ENCODE results near the gene MRC2.

Gene MRC2

DNA sequence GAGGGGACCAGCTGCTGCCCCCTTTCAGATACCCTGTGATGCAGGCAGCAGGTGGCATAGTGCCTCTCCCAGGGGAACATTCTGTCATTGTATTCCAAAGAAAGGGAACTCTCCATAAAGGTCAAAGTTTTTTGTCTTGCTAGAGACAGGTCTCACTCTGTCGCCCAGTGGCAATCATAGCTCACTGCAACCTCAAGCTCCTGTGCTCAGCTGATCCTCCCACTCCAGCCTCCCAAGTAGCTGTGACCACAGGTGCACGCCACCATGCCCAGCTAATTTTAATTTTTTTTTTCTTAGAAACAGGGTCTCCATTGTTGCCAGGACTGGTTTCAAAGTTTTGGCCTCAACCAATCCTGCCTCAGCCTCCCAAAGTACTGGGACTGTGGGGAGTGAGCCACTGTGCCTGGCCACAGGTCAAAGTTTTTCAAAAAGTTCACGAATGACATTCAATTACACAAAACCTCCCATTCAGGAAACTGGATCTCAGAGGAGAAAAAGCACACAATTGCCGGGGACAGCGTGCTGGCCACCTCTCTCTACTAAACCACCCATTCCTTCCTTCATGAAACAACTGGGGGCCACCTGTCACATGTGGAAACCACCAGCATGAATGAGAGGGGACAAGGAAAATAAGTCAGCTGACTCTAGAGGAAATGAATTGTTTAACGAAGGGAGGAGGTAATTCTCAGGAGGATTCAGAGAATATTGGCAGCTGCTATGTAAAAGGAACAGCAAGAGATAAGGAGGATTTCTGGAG is 100.6 kb downstream of the MRC2 start:
- no peak for DNase-seq (ENCODE audit: low spot score)
- in situ Hi-C loops (cut with MboI; ENCODE audit: low pct_unique_long_range_greater_than_20kb, low sequenced_read_pairs, unreplicated experiment), result no loop called here
- TF ChIP-seq, protein P1, sequence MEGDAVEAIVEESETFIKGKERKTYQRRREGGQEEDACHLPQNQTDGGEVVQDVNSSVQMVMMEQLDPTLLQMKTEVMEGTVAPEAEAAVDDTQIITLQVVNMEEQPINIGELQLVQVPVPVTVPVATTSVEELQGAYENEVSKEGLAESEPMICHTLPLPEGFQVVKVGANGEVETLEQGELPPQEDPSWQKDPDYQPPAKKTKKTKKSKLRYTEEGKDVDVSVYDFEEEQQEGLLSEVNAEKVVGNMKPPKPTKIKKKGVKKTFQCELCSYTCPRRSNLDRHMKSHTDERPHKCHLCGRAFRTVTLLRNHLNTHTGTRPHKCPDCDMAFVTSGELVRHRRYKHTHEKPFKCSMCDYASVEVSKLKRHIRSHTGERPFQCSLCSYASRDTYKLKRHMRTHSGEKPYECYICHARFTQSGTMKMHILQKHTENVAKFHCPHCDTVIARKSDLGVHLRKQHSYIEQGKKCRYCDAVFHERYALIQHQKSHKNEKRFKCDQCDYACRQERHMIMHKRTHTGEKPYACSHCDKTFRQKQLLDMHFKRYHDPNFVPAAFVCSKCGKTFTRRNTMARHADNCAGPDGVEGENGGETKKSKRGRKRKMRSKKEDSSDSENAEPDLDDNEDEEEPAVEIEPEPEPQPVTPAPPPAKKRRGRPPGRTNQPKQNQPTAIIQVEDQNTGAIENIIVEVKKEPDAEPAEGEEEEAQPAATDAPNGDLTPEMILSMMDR (IDR thresholded peaks at IDR 0.05; ENCODE audit: extremely low read depth, insufficient read depth, missing control alignments), result no peak

DNA sequence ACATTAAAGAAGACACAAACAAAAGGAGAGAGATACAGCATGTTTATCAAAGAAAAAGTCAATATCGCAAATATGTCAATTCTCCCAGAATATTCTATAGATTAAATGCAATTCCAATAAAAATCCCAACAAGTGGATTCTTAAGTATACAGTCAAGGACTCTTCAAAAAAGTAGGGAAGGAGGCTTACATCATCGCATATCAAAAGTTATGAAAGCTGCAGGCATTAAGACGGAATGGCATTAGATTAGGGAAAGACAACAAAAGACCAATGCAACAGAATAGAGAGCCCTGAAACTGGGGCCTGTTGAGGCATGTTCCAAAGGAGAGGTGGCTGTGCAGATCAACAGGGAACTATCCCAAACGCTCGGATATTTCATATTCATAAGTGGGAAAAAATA is 104.7 kb downstream of the MRC2 start:
- in situ Hi-C loops (cut with MboI; ENCODE audit: low pct_unique_long_range_greater_than_20kb, low sequenced_read_pairs, unreplicated experiment), result no loop called here
- no peak for DNase-seq (ENCODE audit: low spot score)

DNA sequence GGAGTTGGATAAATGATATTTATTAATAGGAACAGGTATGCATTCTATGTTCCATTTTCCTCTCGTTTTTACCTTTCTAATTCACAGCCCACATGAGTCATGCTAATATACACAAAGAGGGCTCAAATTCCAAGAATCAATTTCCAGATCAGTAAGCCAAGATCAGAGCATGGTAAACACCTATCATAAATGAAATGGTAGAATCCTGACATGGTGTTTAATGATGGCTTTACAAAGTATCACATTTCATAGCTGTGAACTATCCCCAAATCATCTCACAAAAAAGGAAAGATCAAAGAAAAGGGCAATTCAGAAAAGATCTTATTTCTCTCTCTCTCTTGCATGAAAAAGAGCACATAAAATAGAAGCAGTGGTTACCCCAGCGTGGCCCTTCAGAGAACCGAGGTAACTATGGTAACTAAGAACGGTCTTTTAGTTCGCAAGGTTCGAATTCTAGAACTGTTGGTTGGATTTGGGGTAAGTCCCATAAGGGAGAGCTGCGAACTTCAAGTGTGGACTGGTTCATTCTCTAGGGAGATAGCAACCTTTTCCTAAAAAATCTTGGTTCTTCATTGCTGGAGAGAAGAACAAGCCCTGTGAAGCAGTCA is 107.7 kb downstream of the MRC2 start:
- DNase-seq (ENCODE audit: low spot score), result no peak
- in situ Hi-C loops (cut with MboI; ENCODE audit: low pct_unique_long_range_greater_than_20kb, low sequenced_read_pairs, unreplicated experiment), result no loop called here

More for the DNA sequence above, 104.7 kb downstream of the MRC2 start:
- TF ChIP-seq, protein P1 (IDR thresholded peaks at IDR 0.05; ENCODE audit: extremely low read depth, insufficient read depth, missing control alignments), result no peak

DNA sequence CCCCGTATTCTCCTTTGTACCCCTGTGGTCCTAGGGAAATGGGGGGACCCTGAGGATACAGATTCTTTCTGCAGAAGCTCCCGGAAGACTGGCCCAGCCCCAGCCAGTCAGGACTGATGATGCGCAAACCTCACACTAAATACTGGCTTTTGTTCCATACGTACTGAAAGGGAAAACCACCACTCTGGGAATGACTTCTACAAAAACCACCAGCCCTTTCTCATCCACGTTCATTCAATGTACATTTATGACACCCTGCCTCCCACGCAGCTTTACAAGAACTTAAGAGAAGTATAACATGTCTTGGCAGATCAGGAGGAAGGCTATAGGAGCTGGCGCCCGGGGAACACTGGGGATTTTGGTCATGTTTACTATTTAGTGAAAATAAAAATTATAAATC is 110.0 kb downstream of the MRC2 start:
- DNase-seq (ENCODE audit: low spot score), result no peak
- in situ Hi-C loops (cut with MboI; ENCODE audit: low pct_unique_long_range_greater_than_20kb, low sequenced_read_pairs, unreplicated experiment), result no loop called here
- TF ChIP-seq, protein P1 (IDR thresholded peaks at IDR 0.05; ENCODE audit: extremely low read depth, insufficient read depth, missing control alignments), result no peak

More for the DNA sequence above, 107.7 kb downstream of the MRC2 start:
- TF ChIP-seq, protein P1 (IDR thresholded peaks at IDR 0.05; ENCODE audit: extremely low read depth, insufficient read depth, missing control alignments), result no peak

DNA sequence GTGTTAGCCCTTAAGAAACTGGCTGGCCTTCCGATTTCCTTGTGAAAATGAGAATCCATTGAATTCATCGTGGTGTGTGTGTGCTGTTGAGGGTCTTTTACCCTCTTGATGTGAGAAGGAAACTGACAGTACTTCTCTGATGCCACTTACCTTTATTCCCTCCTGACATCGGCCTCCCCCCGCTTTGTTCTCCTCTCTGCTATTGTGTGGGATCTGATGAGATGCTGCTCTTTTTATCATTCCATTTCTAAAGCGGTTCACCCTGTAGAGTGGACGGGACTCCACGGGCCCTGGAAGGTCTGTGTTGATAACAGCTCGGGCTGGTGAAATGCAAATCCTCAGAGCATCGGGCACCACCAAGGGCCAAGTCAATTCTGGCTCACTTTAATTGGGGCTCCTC is 110.8 kb downstream of the MRC2 start:
- TF ChIP-seq, protein P1 (IDR thresholded peaks at IDR 0.05; ENCODE audit: extremely low read depth, insufficient read depth, missing control alignments), result no peak
- in situ Hi-C loops (cut with MboI; ENCODE audit: low pct_unique_long_range_greater_than_20kb, low sequenced_read_pairs, unreplicated experiment), result no loop called here
- DNase-seq (ENCODE audit: low spot score), result no peak

DNA sequence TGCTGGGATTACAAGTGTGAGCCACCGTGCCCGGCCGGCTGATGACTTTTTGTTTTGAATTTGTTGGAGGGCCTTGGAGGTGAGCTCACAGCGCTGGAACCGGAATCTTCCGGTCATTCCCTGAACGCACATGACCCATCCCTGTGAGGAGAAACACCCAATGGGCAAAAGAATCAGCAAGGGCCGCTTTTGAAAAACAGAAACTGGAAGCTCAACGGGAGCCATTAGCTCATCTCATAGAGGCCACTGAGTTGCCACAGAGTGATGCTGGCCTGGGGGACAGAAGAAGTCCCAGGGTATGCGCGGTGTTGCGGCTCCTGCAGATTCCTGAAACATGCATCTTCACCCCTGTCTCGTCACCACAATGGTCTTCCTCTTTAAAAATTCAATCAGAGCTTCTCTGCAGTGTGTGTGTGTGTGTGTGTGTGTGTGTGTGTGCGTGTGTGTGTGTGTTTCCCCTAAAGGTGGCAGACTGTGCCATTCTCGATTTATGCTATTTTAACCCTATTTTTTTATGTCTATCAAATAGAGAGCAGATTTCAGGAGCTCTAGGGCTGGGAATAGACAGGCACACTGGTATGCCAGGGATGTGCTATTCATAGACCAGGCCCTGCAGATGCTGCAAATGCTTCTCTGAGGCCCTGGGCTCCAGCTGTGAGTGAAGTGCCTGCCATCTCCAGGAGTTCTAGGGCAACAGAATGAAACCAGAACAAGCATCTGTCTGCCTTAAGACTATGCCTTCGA is 112.3 kb downstream of the MRC2 start:
- TF ChIP-seq, protein P1 (IDR thresholded peaks at IDR 0.05; ENCODE audit: extremely low read depth, insufficient read depth, missing control alignments), result no peak
- in situ Hi-C loops (cut with MboI; ENCODE audit: low pct_unique_long_range_greater_than_20kb, low sequenced_read_pairs, unreplicated experiment), result loop anchor here (10.0 kb wide), 1 partner anchor 65 kb away; the partner anchor contains the start of gene MARCHF10
- DNase-seq (ENCODE audit: low spot score), result no peak
